ENCODE measurements around the gene TFEC.

DNA sequence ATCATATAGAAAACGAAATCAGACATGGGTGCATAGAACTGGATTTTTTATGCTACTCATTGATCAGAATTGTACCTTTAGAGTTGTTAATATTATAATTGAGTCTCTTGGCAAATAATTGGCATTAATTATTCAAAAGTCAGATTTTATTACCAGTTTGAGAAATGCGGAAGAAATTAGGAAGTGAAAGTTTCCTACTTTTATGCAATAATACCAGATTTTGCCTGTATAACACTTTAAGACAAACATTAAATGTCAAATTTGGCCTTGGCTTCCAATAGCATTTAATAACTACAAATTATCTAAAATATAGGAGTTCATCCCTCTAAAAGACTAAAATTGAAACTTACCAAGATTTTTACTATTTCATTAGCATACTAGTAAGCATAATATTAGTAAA lies 6.8 kb upstream of the TFEC start:
- TF ChIP-seq YY1 (IDR thresholded peaks at IDR 0.05; ENCODE audit: insufficient read depth, insufficient read length) (no peak), SUZ12 (IDR thresholded peaks at IDR 0.05; ENCODE audit: extremely low read depth, insufficient read depth, insufficient read length) (no peak)
